ENCODE results near the gene ESRRA. TPM values are rescaled to one million over a fixed set of nuclear protein-coding genes. Genes with fewer than 3 reads are reported as not detected.

The ESRRA gene
- total and polyA plus RNA-seq, 2 of the 13 experiments (the other 11 are each of a cell fraction or from before 2014, with no cell fraction given): 18.1 to 36.3 TPM

DNA sequence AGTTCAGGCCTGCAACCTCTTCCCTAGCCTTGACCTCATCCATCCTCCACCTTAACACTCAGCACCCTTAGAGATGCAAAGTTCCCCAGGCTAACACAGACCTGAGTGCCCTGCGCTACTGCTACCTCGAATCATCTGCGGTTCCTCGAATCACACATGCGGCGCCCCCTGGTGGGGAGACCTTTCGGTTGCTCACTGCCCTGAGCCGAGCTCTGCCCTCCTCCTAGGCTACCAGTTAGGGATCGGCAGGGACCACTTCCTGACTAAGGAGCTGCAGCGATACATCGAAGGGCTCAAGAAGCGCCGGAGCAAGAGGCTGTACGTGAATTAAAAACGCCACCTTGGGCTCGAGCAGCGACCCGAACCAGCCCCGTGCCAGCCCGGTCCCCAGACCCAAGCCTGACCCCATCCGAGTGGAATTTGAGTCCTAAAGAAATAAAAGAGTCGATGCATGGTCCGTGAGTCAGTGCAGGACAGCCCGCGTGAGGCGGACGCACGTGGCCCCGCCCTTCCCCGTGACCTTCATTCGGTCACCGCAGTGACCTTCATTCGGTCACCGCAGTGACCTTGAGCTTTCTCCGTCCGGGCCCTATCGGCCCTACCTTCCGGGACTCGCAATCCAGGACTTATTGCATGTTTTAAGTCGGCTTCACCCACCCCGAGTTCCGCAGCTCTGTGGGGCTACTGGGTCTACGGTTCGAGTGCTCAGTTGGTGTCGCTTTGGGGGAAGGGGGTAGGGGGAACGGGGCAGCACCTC lies 830 bp upstream of the ESRRA start (continued):
- TF ChIP-seq ZNF709 (CRISPR knock-in tag; IDR thresholded peaks at IDR 0.05) (peak; percentile 49; the same call in 1 of the 2 replicates), ZEB1 (IDR thresholded peaks at IDR 0.05; ENCODE audit: insufficient replicate concordance, low read depth) (no peak), PCBP2 (optimal IDR thresholded peaks at IDR 0.05; ENCODE audit: low read depth, low read length, poor library complexity, severe bottlenecking) (no peak), ZBTB21 (CRISPR knock-in tag; IDR thresholded peaks at IDR 0.05) (no peak), GABPB1 (CRISPR knock-in tag; IDR thresholded peaks at IDR 0.05) (no peak; the same call in 1 of the 2 replicates), SOX5 (CRISPR knock-in tag; IDR thresholded peaks at IDR 0.05; ENCODE audit: borderline replicate concordance) (no peak), GZF1 (CRISPR knock-in tag; IDR thresholded peaks at IDR 0.05) (no peak), ZNF333 (CRISPR knock-in tag; IDR thresholded peaks at IDR 0.05; ENCODE audit: borderline replicate concordance) (no peak), ISX (CRISPR knock-in tag; conservative IDR thresholded peaks at IDR 0.05) (0 out of 2 replicates have a peak, but pooled peaks have one; percentile 64), RBM39 (IDR thresholded peaks at IDR 0.05; ENCODE audit: low read depth, low read length, poor library complexity, severe bottlenecking) (peak; percentile 77), PRMT3 (CRISPR knock-in tag; IDR thresholded peaks at IDR 0.05; ENCODE audit: borderline replicate concordance, low read depth) (peak; percentile 41; the same call in 1 of the 2 replicates), ZBTB42 (CRISPR knock-in tag; IDR thresholded peaks at IDR 0.05) (no peak; the same call in 1 of the 2 replicates), ZNF652 (CRISPR knock-in tag; IDR thresholded peaks at IDR 0.05; ENCODE audit: borderline replicate concordance, low read depth) (no peak), NKX3-1 (CRISPR knock-in tag; IDR thresholded peaks at IDR 0.05) (peak; percentile 72; the same call in 1 of the 2 replicates), ZNF883 (CRISPR knock-in tag; IDR thresholded peaks at IDR 0.05; ENCODE audit: not compliant biosample characterization) (no peak), MYNN (CRISPR knock-in tag; IDR thresholded peaks at IDR 0.05; ENCODE audit: low read depth) (no peak), TAF1 (CRISPR knock-in tag; IDR thresholded peaks at IDR 0.05) (no peak; the same call in 1 of the 2 replicates), ZNF30 (CRISPR knock-in tag; IDR thresholded peaks at IDR 0.05) (no peak), MIXL1 (CRISPR knock-in tag; IDR thresholded peaks at IDR 0.05) (no peak), PHF20 (CRISPR knock-in tag; IDR thresholded peaks at IDR 0.05) (no peak)
- TF ChIP-seq, protein P1, sequence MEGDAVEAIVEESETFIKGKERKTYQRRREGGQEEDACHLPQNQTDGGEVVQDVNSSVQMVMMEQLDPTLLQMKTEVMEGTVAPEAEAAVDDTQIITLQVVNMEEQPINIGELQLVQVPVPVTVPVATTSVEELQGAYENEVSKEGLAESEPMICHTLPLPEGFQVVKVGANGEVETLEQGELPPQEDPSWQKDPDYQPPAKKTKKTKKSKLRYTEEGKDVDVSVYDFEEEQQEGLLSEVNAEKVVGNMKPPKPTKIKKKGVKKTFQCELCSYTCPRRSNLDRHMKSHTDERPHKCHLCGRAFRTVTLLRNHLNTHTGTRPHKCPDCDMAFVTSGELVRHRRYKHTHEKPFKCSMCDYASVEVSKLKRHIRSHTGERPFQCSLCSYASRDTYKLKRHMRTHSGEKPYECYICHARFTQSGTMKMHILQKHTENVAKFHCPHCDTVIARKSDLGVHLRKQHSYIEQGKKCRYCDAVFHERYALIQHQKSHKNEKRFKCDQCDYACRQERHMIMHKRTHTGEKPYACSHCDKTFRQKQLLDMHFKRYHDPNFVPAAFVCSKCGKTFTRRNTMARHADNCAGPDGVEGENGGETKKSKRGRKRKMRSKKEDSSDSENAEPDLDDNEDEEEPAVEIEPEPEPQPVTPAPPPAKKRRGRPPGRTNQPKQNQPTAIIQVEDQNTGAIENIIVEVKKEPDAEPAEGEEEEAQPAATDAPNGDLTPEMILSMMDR (CRISPR knock-in tag; IDR thresholded peaks at IDR 0.05): peak; percentile 95
- TF ChIP-seq, protein P2, sequence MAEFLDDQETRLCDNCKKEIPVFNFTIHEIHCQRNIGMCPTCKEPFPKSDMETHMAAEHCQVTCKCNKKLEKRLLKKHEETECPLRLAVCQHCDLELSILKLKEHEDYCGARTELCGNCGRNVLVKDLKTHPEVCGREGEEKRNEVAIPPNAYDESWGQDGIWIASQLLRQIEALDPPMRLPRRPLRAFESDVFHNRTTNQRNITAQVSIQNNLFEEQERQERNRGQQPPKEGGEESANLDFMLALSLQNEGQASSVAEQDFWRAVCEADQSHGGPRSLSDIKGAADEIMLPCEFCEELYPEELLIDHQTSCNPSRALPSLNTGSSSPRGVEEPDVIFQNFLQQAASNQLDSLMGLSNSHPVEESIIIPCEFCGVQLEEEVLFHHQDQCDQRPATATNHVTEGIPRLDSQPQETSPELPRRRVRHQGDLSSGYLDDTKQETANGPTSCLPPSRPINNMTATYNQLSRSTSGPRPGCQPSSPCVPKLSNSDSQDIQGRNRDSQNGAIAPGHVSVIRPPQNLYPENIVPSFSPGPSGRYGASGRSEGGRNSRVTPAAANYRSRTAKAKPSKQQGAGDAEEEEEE (CRISPR knock-in tag; IDR thresholded peaks at IDR 0.05; ENCODE audit: borderline replicate concordance): no peak
- TF ChIP-seq, protein P3, sequence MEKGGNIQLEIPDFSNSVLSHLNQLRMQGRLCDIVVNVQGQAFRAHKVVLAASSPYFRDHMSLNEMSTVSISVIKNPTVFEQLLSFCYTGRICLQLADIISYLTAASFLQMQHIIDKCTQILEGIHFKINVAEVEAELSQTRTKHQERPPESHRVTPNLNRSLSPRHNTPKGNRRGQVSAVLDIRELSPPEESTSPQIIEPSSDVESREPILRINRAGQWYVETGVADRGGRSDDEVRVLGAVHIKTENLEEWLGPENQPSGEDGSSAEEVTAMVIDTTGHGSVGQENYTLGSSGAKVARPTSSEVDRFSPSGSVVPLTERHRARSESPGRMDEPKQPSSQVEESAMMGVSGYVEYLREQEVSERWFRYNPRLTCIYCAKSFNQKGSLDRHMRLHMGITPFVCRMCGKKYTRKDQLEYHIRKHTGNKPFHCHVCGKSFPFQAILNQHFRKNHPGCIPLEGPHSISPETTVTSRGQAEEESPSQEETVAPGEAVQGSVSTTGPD (CRISPR knock-in tag; IDR thresholded peaks at IDR 0.05): no peak
- TF ChIP-seq, protein P4, sequence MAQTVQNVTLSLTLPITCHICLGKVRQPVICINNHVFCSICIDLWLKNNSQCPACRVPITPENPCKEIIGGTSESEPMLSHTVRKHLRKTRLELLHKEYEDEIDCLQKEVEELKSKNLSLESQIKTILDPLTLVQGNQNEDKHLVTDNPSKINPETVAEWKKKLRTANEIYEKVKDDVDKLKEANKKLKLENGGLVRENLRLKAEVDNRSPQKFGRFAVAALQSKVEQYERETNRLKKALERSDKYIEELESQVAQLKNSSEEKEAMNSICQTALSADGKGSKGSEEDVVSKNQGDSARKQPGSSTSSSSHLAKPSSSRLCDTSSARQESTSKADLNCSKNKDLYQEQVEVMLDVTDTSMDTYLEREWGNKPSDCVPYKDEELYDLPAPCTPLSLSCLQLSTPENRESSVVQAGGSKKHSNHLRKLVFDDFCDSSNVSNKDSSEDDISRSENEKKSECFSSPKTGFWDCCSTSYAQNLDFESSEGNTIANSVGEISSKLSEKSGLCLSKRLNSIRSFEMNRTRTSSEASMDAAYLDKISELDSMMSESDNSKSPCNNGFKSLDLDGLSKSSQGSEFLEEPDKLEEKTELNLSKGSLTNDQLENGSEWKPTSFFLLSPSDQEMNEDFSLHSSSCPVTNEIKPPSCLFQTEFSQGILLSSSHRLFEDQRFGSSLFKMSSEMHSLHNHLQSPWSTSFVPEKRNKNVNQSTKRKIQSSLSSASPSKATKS (CRISPR knock-in tag; IDR thresholded peaks at IDR 0.05): no peak
